Left lung (tissue), 10 donors: Measurements from ENCODE around the gene NEURL1. TPM values are rescaled to one million over a fixed set of nuclear protein-coding genes. Genes with fewer than 3 reads are reported as not detected.

Experiments used
- ATAC-seq: fragments of 200-7000 bp; cut with Tn5 transposase; one replicate; pipeline ENCODE4 v1.9.1; 2020; ENCODE audit warnings: moderate library complexity
- DNase-seq, 4 donors: peaks; one replicate each; pipeline ENCODE4 v3.0.0-alpha.2; 2013 to 2020
- H3K27ac ChIP-seq, 2 donors: fragments of 200-600 bp; sonication (generic) in 1 of 2; one replicate each; pipeline versions ENCODE4 v1.5.0 to v1.8.0; 2020 to 2021
- H3K27me3 ChIP-seq, 2 donors: fragments of 200-600 bp; sonication (generic) in 1 of 2; one replicate each; pipeline versions ENCODE4 v1.5.0 to v1.8.0; 2020 to 2021
- H3K36me3 ChIP-seq, 2 donors: fragments of 200-600 bp; sonication (generic) in 1 of 2; one replicate each; pipeline versions ENCODE4 v1.5.0 to v1.8.0; 2020 to 2021
- H3K4me1 ChIP-seq, 2 donors: fragments of 200-600 bp; one replicate each; pipeline ENCODE4 v1.8.0; 2021
- H3K4me3 ChIP-seq, 2 donors: fragments of 200-600 bp; sonication (generic) in 1 of 2; one replicate each; pipeline versions ENCODE4 v1.5.0 to v1.8.0; 2020 to 2021; ENCODE audit warnings: mild to moderate bottlenecking in 1 of 2
- H3K9me3 ChIP-seq, 2 donors: fragments of 200-600 bp; sonication (generic) in 1 of 2; one replicate each; pipeline versions ENCODE4 v1.5.0 to v1.8.0; 2020 to 2021
- intact Hi-C, 2 donors: fragments of 100-400 bp; cut with DNase I; formaldehyde crosslinking; loops; one replicate each; pipeline versions ENCODE4 v1.11.2 to v1.14.2; 2022
- polyA plus RNA-seq, 6 donors: library from polyadenylated mRNA; unstranded; fragments of 120-200 nt; gene quantifications; one replicate each; pipeline ENCODE4 v1.2.1, GENCODE V29; 2013; ENCODE audit not compliant: insufficient read length in 6 of 6
- total RNA-seq, 2 donors: library from RNA; stranded (reverse); fragmentation: NEBNext Ultra II Directional; extraction: Animal tissue kit (Norgen Biotek cat#: 25700); gene quantifications; one replicate each; pipeline ENCODE4 v1.2.1, GENCODE V29; 2021
- TF ChIP-seq, protein P1 (sequence below), 2 donors: fragments of 200-600 bp; sonication (generic) in 1 of 2; IDR thresholded peaks; one replicate each; pipeline versions ENCODE4 v1.5.0 to v1.8.0; 2021; ENCODE audit warnings: antibody characterized with exemption in 2 of 2
- donor health status: DM: no; HTN: yes; CAD: no.
- donor health status: DM: no; HTN: no; CAD: no.

The NEURL1 gene
- total and polyA plus RNA-seq, 8 donors, result 0.76 to 2.1 (median 1.4) TPM

- TF ChIP-seq, protein P1, sequence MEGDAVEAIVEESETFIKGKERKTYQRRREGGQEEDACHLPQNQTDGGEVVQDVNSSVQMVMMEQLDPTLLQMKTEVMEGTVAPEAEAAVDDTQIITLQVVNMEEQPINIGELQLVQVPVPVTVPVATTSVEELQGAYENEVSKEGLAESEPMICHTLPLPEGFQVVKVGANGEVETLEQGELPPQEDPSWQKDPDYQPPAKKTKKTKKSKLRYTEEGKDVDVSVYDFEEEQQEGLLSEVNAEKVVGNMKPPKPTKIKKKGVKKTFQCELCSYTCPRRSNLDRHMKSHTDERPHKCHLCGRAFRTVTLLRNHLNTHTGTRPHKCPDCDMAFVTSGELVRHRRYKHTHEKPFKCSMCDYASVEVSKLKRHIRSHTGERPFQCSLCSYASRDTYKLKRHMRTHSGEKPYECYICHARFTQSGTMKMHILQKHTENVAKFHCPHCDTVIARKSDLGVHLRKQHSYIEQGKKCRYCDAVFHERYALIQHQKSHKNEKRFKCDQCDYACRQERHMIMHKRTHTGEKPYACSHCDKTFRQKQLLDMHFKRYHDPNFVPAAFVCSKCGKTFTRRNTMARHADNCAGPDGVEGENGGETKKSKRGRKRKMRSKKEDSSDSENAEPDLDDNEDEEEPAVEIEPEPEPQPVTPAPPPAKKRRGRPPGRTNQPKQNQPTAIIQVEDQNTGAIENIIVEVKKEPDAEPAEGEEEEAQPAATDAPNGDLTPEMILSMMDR (IDR thresholded peaks at IDR 0.05), result no peak
- ATAC-seq, result no peak
- Histone ChIP-seq H3K36me3 (no peaks in the 10 kb centered on the region), H3K27me3 (peaks cover 0 to 17% of the 10 kb centered on the region in 2 donors), H3K27ac (no peak overlapping the region), H3K9me3 (no peaks in the 10 kb centered on the region), H3K4me3 (no peak overlapping the region), H3K4me1 (peaks cover 5 to 15% of the 10 kb centered on the region in 2 donors)
- intact Hi-C loops, result no loop called here
- DNase-seq, result peak in 1 of 4 donors; percentile 19
Measured at GRCh38 chr10:103475437-103475836, 18.1 kb upstream of the NEURL1 start.

DNA sequence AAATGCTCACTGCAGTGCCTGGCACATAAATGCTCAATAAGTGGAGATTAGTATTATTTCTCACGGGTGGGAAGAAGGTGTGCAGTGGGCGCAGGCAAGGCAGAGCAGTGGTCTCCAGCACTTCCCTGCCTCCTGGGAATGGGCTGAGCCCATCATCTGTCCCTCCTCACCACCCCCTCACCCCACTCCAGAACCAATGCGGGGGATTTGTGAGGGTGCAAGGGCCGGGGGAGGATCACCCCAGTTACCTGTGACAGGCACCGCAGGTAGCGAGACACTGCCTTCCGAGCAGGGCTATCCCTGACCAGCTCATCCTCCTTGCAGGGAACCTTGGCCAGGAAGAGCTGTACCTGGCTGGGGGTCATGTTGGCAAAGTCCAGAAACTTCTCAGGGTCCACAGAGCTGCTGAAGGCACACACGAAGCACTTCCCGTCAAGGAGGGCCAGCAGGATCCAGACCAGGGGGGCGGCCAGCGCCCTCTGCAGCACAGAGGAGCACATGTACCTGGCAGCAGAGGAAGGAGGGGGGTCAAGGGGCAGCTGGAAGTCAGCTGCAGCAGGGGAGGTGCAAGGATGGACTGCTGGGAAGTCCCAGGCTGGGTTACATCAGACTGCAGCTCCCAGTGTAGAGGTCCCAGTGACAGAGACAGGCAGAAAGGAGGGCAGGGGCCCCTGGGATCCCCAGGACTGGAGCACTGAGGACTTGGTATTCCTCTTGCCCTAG, 17.3 kb upstream of the NEURL1 start:
- ATAC-seq, result no peak
- H3K27me3 ChIP-seq, result peaks cover 0 to 9% of the 10 kb centered on the region in 2 donors
- peaks cover 4 to 23% of the 10 kb centered on the region in 2 donors for H3K4me1 ChIP-seq
- H3K4me3 ChIP-seq, result no peak overlapping the region
- no peak overlapping the region for H3K27ac ChIP-seq
- intact Hi-C loops, result no loop called here
- H3K9me3 ChIP-seq, result no peaks in the 10 kb centered on the region
- peak in 1 of 4 donors; percentile 63 for DNase-seq
- no peaks in the 10 kb centered on the region for H3K36me3 ChIP-seq
- TF ChIP-seq, protein P1 (IDR thresholded peaks at IDR 0.05), result no peak

DNA sequence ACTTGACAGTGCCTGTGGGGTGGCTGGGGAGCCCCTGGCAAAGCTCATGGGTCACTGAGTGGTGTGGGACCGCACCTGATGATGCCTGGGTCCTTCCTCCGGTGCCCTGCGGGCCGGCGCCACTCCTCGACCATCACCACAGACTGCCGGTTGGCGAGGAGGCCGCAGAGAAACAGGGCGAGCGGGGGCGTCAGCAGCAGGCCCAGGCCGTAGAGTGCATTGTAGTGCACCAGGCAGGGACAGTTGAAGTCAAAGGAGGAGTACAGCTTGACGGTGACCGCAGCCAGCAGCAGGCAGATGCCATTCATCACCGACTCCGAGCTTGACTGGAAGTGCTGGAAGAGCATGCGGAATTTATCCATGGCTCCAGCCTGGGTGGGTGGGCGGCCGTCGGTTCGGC, 14.8 kb upstream of the NEURL1 start:
- TF ChIP-seq, protein P1 (IDR thresholded peaks at IDR 0.05), result no peak
- Histone ChIP-seq H3K4me3 (no peak overlapping the region), H3K4me1 (peaks cover 0 to 12% of the 10 kb centered on the region in 2 donors), H3K27me3 (no peaks in the 10 kb centered on the region), H3K9me3 (no peaks in the 10 kb centered on the region), H3K36me3 (no peaks in the 10 kb centered on the region), H3K27ac (no peak overlapping the region)
- intact Hi-C loops, result no loop called here
- DNase-seq (peak in 1 of 4 donors; percentile 70), ATAC-seq (no peak)

DNA sequence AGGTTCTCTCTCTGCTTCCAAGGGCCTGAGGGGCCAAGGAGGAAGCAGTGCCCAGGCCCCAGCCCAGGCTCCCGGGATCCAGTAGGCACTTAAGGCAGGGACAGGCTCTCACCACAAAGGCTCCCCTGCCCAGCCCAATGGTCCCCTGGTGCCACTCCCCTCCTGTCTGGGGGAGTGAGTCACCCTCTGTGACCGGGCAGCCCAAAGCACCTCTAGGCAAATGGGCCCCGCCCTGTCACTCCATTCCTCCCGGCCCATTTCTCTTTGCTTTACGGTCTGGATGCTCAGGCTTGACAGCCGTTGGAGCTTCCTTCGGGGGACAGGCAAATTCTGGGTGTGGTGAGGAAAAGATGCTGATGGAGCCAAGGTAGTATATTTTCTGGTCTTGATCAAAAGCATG, 14.4 kb upstream of the NEURL1 start, which contains the start of gene CALHM3:
CALHM3 (minus strand) TSS at position 106 of the 400 bp plus-strand sequence. CDS start 208 bp downstream, outside the sequence.
- TF ChIP-seq, protein P1 (IDR thresholded peaks at IDR 0.05), result no peak
- no peaks in the 10 kb centered on the region for H3K9me3 ChIP-seq
- no peaks in the 10 kb centered on the region for H3K27me3 ChIP-seq
- peaks cover 0 to 12% of the 10 kb centered on the region in 2 donors for H3K4me1 ChIP-seq
- intact Hi-C loops, result no loop called here
- DNase-seq (no peak), ATAC-seq (peak; percentile 75)
- H3K4me3 ChIP-seq, result no peak within 1 kb of the TSS
- no peaks in the 10 kb centered on the region for H3K36me3 ChIP-seq
- no peak within 1 kb of the TSS for H3K27ac ChIP-seq

DNA sequence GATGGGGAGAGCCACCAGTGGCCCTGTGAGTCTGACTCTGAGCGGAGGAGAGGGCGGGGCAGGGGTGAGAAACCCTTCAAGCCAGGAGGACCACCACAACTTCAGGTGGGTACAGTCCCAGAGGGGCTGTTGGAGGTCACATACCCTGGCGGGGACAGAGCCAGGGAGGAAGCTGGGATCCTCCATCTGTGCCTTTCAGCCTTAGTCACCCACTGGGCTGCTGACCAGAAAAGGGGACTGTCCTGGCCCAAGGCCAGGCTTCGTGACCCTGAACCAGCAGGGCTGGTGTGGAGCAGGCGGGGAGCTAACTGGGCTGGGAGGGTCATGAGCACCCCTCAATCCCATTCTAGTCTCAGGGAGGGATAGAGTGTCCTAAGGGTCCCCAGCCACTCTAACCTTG, 13.0 kb upstream of the NEURL1 start:
- H3K27me3 ChIP-seq, result no peaks in the 10 kb centered on the region
- no peak overlapping the region for H3K27ac ChIP-seq
- H3K9me3 ChIP-seq, result no peaks in the 10 kb centered on the region
- H3K4me3 ChIP-seq, result no peak overlapping the region
- no peaks in the 10 kb centered on the region for H3K36me3 ChIP-seq
- TF ChIP-seq, protein P1 (IDR thresholded peaks at IDR 0.05), result no peak
- no peak for ATAC-seq
- intact Hi-C loops, result loop anchor here in 1 of 2 donors (5.0 kb wide), 1 partner anchor 63 kb away; no protein-coding TSS in a partner anchor
- peaks cover 0 to 12% of the 10 kb centered on the region in 2 donors for H3K4me1 ChIP-seq
- DNase-seq, result peak in 1 of 4 donors; percentile 68
